ENCODE results near the gene CACHD1. TPM values are rescaled to one million over a fixed set of nuclear protein-coding genes. Genes with fewer than 3 reads are reported as not detected.
A peak's percentile ranks its signal among the peaks of the same experiment; 100 is the strongest.

Gene CACHD1
- total and polyA plus RNA-seq, 8 donors = 2.9 to 7.1 (median 5.2) TPM

- no peaks in the 10 kb centered on the region for H3K27me3 ChIP-seq
- 55 to 69% methylated on average over 1 of the region's 1 CpG for WGBS, 2 donors
- TF ChIP-seq CTCF (IDR thresholded peaks at IDR 0.05) = no peak
- intact Hi-C loops (cut with DNase I) = no loop called here
- no peak overlapping the region for H3K4me3 ChIP-seq
- DNase-seq = no peak
- no peak overlapping the region for H3K27ac ChIP-seq
- no peaks in the 10 kb centered on the region for H3K9me3 ChIP-seq
- no peak for FAIRE-seq
- no peaks in the 10 kb centered on the region for H3K36me3 ChIP-seq
- ATAC-seq = peak in 3 of 4 donors; percentile 44 to 70 (median 49)
- peaks cover 0 to 21% (median 9%) of the 10 kb centered on the region in 3 donors for H3K4me1 ChIP-seq
Measured at GRCh38 chr1:64624218-64624713, 154.3 kb downstream of the CACHD1 start.

GRCh38 chr1:64624808-64625207, 154.9 kb downstream of the CACHD1 start:
- peaks cover 0 to 21% (median 9%) of the 10 kb centered on the region in 3 donors for H3K4me1 ChIP-seq
- H3K27me3 ChIP-seq = no peaks in the 10 kb centered on the region
- 26 to 32% methylated on average over 2 of the region's 2 CpGs for WGBS, 2 donors
- TF ChIP-seq CTCF (IDR thresholded peaks at IDR 0.05) = no peak
- no peak for FAIRE-seq
- H3K36me3 ChIP-seq = no peaks in the 10 kb centered on the region
- intact Hi-C loops (cut with DNase I) = no loop called here
- no peak overlapping the region for H3K4me3 ChIP-seq
- DNase-seq = no peak
- H3K27ac ChIP-seq = no peak overlapping the region
- H3K9me3 ChIP-seq = no peaks in the 10 kb centered on the region
- ATAC-seq = peak in 2 of 4 donors; percentile 25 to 34

- DNase-seq (no peak), ATAC-seq (no peak), FAIRE-seq (no peak)
- no peak for TF ChIP-seq CTCF (IDR thresholded peaks at IDR 0.05)
- H3K9me3 ChIP-seq = no peaks in the 10 kb centered on the region
- no peaks in the 10 kb centered on the region for H3K36me3 ChIP-seq
- no peaks in the 10 kb centered on the region for H3K4me1 ChIP-seq
- no peak overlapping the region for H3K4me3 ChIP-seq
- intact Hi-C loops (cut with DNase I) = no loop called here
- H3K27me3 ChIP-seq = no peaks in the 10 kb centered on the region
- WGBS, 2 donors = 92% methylated on average over 4 of the region's 4 CpGs
- no peak overlapping the region for H3K27ac ChIP-seq
Measured at GRCh38 chr1:64630611-64631010, 160.7 kb downstream of the CACHD1 start.

- Histone ChIP-seq H3K4me3 (no peak overlapping the region), H3K4me1 (no peaks in the 10 kb centered on the region), H3K27me3 (no peaks in the 10 kb centered on the region), H3K36me3 (no peaks in the 10 kb centered on the region), H3K9me3 (no peaks in the 10 kb centered on the region), H3K27ac (no peak overlapping the region)
- no peak for TF ChIP-seq CTCF (IDR thresholded peaks at IDR 0.05)
- intact Hi-C loops (cut with DNase I) = no loop called here
- 82 to 83% methylated on average over 3 of the region's 3 CpGs for WGBS, 2 donors
- FAIRE-seq (no peak), ATAC-seq (no peak), DNase-seq (no peak)
Measured at GRCh38 chr1:64631346-64632034, 161.6 kb downstream of the CACHD1 start.

- H3K27ac ChIP-seq = no peak overlapping the region
- no peak for ATAC-seq
- no peak for DNase-seq
- WGBS, 2 donors = 95 to 97% methylated on average over 6 of the region's 6 CpGs
- no peaks in the 10 kb centered on the region for H3K36me3 ChIP-seq
- intact Hi-C loops (cut with DNase I) = no loop called here
- H3K9me3 ChIP-seq = no peaks in the 10 kb centered on the region
- H3K27me3 ChIP-seq = no peaks in the 10 kb centered on the region
- TF ChIP-seq CTCF (IDR thresholded peaks at IDR 0.05) = no peak
- H3K4me1 ChIP-seq = no peaks in the 10 kb centered on the region
- FAIRE-seq = no peak
- no peak overlapping the region for H3K4me3 ChIP-seq
Measured at GRCh38 chr1:64632936-64633335, 163.0 kb downstream of the CACHD1 start.
